Measurements from ENCODE around the gene EMILIN2.
"Not testable (repeated sequence)": the region's sequence is repeated elsewhere in the genome, so short reads cannot be mapped to it uniquely, and the experiment has no call there.

DNA sequence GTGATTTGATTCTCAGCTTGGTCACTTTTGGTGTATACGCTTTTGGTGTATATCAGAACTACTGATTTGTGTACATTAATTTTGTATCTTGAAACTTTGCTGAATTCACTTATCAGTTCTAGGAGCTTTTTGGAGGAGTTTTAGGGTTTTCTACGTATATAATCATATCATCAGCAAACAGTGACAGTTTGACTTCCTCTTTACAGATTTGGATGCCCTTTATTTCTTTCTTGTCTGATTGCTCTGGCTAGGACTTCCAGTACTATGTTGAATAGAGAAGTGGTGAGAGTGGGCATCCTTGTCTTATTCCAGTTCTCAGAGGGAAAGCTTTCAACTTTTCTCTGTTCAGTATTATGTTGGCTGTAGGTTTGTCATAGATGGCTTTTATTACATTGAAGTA is 19.7 kb downstream of the EMILIN2 start:
- not testable (repeated sequence) for TF ChIP-seq POLR2AphosphoS5, POLR2A (IDR thresholded peaks at IDR 0.05)
- TF ChIP-seq, protein P1, sequence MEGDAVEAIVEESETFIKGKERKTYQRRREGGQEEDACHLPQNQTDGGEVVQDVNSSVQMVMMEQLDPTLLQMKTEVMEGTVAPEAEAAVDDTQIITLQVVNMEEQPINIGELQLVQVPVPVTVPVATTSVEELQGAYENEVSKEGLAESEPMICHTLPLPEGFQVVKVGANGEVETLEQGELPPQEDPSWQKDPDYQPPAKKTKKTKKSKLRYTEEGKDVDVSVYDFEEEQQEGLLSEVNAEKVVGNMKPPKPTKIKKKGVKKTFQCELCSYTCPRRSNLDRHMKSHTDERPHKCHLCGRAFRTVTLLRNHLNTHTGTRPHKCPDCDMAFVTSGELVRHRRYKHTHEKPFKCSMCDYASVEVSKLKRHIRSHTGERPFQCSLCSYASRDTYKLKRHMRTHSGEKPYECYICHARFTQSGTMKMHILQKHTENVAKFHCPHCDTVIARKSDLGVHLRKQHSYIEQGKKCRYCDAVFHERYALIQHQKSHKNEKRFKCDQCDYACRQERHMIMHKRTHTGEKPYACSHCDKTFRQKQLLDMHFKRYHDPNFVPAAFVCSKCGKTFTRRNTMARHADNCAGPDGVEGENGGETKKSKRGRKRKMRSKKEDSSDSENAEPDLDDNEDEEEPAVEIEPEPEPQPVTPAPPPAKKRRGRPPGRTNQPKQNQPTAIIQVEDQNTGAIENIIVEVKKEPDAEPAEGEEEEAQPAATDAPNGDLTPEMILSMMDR (IDR thresholded peaks at IDR 0.05 in 8 of 11, conservative IDR thresholded peaks at IDR 0.05 in 3 of 11), result not testable (repeated sequence)

Measured in spleen (tissue), 7 donors.